MG63 (cell line): ENCODE measurements around the gene APIP. TPM values are rescaled to one million over a fixed set of nuclear protein-coding genes. Genes with fewer than 3 reads are reported as not detected.
"Not testable (repeated sequence)": the region's sequence is repeated elsewhere in the genome, so short reads cannot be mapped to it uniquely, and the experiment has no call there.

Experiments
- DNase-seq: peaks from one replicate; pipeline ENCODE4 v3.0.0-alpha.2; 2020
- H3K27me3 ChIP-seq: fragments of 250-450 bp; sonication (Bioruptor Pico); 2 replicates; pipeline ENCODE4 v1.5.1; 2020; ENCODE audit warnings: mild to moderate bottlenecking, moderate library complexity
- H3K36me3 ChIP-seq: fragments of 250-450 bp; sonication (Bioruptor Pico); 2 replicates; pipeline ENCODE4 v1.5.1; 2020; ENCODE audit warnings: mild to moderate bottlenecking, moderate library complexity
- H3K4me3 ChIP-seq: fragments of 250-450 bp; sonication (Bioruptor Pico); 2 replicates; pipeline ENCODE4 v1.5.1; 2020; ENCODE audit warnings: mild to moderate bottlenecking, moderate library complexity
- H3K9me3 ChIP-seq: fragments of 250-450 bp; sonication (Bioruptor Pico); 2 replicates; pipeline ENCODE4 v1.5.1; 2020; ENCODE audit warnings: mild to moderate bottlenecking, moderate library complexity
- total RNA-seq: library from RNA; depleted of rRNA; stranded (reverse); fragments of >200 nt; shearing (Covaris generic); gene quantifications from 2 replicates; pipeline ENCODE4 v1.2.3, GENCODE V29; 2014; ENCODE audit warnings: low replicate concordance

The APIP gene
- total RNA-seq, 1 experiment from 2014 or later = 84.2 TPM

DNA sequence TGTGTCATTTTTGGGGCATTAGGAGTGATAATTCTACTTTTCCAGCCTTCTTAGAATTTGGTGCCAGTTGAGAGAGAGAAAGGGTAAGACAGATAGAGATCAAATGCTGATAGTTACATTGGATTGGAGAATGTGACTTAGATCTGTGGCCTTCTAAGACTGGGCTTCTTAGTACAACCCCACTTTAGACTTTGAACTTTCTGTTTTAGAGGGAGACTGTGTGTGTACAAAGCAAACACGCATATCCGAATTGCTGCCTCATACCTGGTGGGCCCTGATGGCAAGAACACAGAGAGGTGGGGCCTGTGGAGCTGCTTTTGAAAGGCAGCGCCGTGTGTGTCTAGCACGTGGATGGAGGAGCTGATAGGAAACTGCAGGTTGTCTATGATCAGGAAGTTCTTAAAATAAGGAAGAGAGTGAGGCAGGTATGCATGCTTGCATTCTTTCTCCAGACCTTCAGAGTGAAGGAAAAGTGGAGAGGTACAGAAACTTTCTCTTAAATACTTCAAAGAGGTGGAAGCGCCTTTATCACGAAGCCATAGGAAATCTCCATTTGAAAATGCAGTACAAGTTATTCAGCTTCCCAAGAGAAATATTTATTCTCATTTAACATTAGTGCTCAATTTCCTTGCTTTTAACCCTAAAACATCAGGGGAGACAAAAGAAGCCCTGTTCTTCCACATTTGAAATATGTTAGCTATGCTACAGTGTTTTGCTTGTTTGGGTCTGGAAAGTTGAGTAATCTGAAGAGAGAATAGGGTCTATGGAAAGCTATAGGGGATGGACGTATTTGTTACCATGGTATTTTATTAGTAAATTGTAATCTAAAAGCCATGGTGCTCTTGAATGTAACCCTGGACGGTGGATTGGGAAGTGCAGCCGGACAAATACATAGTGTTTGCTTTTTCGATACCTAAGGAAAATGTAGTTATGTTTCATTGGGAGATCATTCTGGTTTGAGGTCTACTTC, 13.9 kb upstream of the APIP start:
- DNase-seq = no peak
- Histone ChIP-seq H3K36me3 (peaks cover 62% of the 10 kb centered on the region), H3K4me3 (no peak overlapping the region), H3K27me3 (no peaks in the 10 kb centered on the region), H3K9me3 (no peaks in the 10 kb centered on the region)

GRCh38 chr11:34928960-34929680, 12.9 kb upstream of the APIP start:
- peaks cover 57% of the 10 kb centered on the region for H3K36me3 ChIP-seq
- no peak overlapping the region for H3K4me3 ChIP-seq
- DNase-seq = no peak
- H3K9me3 ChIP-seq = no peaks in the 10 kb centered on the region
- no peaks in the 10 kb centered on the region for H3K27me3 ChIP-seq

DNA sequence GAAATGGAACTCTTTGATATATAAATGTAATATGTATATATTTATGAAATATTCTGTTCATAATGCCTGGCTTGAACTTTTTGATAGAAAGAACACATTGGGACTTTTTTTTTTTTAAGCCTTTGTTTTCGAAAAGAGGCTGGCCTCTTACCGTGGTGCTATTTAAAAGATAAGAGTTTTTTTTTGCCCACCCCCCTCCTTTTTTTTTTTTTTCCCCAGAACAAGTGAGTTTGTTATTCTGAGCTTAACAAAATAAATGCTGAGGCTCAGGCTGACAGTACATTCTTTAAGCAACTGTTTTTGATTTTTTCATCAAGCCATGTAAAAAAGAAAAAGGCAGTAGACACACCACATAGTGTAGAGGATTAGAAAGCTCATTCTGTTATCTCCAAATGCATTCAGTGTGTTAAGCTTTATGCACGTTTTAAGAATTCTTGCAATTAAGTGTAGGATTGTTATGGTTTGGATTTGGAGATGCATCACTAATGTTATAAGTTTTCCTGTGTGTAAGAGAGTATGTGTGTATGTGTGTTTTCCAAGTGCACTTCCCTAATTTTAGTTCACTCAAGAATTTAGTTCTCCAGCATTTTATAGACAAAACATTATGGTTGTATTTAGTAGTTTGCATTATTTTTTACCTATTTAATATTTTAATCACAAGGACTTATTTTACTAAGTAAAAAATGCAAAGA, 12.2 kb upstream of the APIP start:
- Histone ChIP-seq H3K27me3 (no peaks in the 10 kb centered on the region), H3K4me3 (no peak overlapping the region), H3K9me3 (no peaks in the 10 kb centered on the region), H3K36me3 (peaks cover 54% of the 10 kb centered on the region)
- no peak for DNase-seq

- no peak overlapping the region for H3K4me3 ChIP-seq
- DNase-seq = no peak
- peaks cover 52% of the 10 kb centered on the region for H3K36me3 ChIP-seq
- H3K9me3 ChIP-seq = 0 out of 2 replicates have a peak, but pooled peaks cover 4% of the 10 kb centered on the region
- no peaks in the 10 kb centered on the region for H3K27me3 ChIP-seq
These were observed 10.6 kb upstream of the APIP start for GRCh38 chr11:34926831-34927132.

GRCh38 chr11:34926101-34926830, 10.1 kb upstream of the APIP start:
- Histone ChIP-seq H3K4me3 (no peak overlapping the region), H3K9me3 (0 out of 2 replicates have a peak, but pooled peaks cover 4% of the 10 kb centered on the region), H3K36me3 (peaks cover 54% of the 10 kb centered on the region), H3K27me3 (no peaks in the 10 kb centered on the region)
- no peak for DNase-seq

- Histone ChIP-seq H3K27me3 (no peaks in the 10 kb centered on the region), H3K9me3 (0 out of 2 replicates have a peak, but pooled peaks cover 4% of the 10 kb centered on the region), H3K4me3 (no peak overlapping the region), H3K36me3 (peaks cover 59% of the 10 kb centered on the region)
- DNase-seq = no peak
These were observed 8.5 kb upstream of the APIP start for GRCh38 chr11:34924714-34925113.

- Histone ChIP-seq H3K4me3 (no peak overlapping the region), H3K27me3 (no peaks in the 10 kb centered on the region), H3K9me3 (0 out of 2 replicates have a peak, but pooled peaks cover 4% of the 10 kb centered on the region), H3K36me3 (peaks cover 64% of the 10 kb centered on the region)
- no peak for DNase-seq
These were observed 5.0 kb upstream of the APIP start for GRCh38 chr11:34921156-34921555.

DNA sequence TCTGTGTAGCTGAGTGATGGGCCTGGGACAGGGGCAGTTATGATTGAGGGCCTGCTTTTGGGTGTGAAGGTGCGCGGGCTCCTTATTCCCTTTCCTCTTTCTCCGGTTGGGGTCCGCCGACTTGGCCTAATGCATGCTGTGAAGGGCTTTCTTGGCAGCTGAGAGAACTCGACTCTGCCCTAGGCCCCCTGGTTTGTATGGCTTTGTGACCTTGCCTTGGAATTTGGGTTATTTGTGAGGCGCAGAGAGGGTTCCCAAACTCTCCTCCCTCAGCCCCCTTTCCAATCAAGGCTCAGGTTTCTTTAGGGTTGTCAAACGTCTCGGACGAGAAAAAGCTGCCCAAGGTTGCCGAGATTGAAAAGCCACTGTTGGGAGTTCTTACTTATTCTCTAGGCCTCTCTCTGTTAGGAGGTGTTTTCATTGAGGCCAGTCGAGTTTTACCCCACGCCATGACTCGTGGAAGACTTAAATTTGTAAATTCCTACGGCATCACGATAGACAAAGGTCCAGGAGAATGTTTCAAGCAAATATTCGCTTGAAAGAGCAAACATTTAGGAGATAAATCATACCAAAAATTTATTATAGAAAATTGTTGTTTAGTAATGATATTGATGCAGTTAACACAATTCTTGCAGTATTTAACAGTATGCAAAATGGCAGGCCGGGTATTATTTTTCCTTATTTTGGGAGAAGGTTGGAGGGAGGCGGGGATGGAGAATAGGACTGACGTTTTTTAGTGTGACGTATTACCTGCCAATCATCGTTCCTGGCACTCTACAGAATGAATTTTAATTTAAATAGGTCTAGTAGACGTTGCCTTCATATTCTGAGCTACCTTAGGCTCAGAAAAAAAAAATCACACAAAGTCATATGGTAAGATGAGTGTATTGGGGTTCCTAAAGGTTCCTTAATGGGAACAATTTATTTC, 928 bp upstream of the APIP start:
- Histone ChIP-seq H3K4me3 (peak overlapping the region; percentile 99), H3K9me3 (peaks cover 3% of the 10 kb centered on the region; the same call in 1 of the 2 replicates), H3K36me3 (peaks cover 65% of the 10 kb centered on the region), H3K27me3 (no peaks in the 10 kb centered on the region)
- DNase-seq = no peak

GRCh38 chr11:34915136-34916014, 804 bp downstream of the APIP start:
- peaks cover 60% of the 10 kb centered on the region for H3K36me3 ChIP-seq
- no peaks in the 10 kb centered on the region for H3K27me3 ChIP-seq
- peaks cover 3% of the 10 kb centered on the region; the same call in 1 of the 2 replicates for H3K9me3 ChIP-seq
- peak overlapping the region; percentile 99 for H3K4me3 ChIP-seq
- no peak for DNase-seq

DNA sequence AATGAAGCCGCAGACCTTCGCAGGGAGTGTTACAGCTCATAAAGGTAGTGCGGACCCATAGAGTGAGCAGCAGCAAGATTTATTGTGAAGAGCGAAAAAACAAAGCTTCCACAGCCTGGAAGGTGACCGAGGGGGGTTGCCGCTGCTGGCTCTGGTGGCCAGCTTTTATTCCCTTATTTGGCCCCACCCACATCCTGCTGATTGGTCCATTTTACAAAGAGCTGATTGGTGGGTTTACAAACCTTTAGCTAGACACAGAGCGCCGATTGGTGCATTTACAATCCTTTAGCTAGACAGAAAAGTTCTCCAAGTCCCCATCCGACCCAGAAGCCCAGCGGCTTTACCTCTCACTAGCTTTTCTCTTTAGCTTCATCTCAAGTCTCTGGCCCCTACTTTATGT, 2.6 kb downstream of the APIP start:
- DNase-seq, H3K4me3 ChIP-seq, H3K27me3 ChIP-seq, H3K9me3 ChIP-seq: not testable (repeated sequence)
- peaks cover 59% of the 10 kb centered on the region for H3K36me3 ChIP-seq

GRCh38 chr11:34911676-34912075, 4.5 kb downstream of the APIP start:
- Histone ChIP-seq H3K4me3 (no peak overlapping the region), H3K27me3 (no peaks in the 10 kb centered on the region), H3K9me3 (peaks cover 3% of the 10 kb centered on the region; the same call in 1 of the 2 replicates), H3K36me3 (peaks cover 63% of the 10 kb centered on the region)
- DNase-seq = no peak

GRCh38 chr11:34910817-34911216, 5.4 kb downstream of the APIP start:
- no peak for DNase-seq
- H3K27me3 ChIP-seq = no peaks in the 10 kb centered on the region
- H3K4me3 ChIP-seq = no peak overlapping the region
- peaks cover 3% of the 10 kb centered on the region; the same call in 1 of the 2 replicates for H3K9me3 ChIP-seq
- peaks cover 67% of the 10 kb centered on the region for H3K36me3 ChIP-seq

- DNase-seq = no peak
- Histone ChIP-seq H3K27me3 (no peaks in the 10 kb centered on the region), H3K4me3 (no peak overlapping the region), H3K9me3 (peaks cover 3% of the 10 kb centered on the region; the same call in 1 of the 2 replicates), H3K36me3 (peaks cover 71% of the 10 kb centered on the region)
These were observed 6.2 kb downstream of the APIP start for GRCh38 chr11:34909955-34910354.

DNA sequence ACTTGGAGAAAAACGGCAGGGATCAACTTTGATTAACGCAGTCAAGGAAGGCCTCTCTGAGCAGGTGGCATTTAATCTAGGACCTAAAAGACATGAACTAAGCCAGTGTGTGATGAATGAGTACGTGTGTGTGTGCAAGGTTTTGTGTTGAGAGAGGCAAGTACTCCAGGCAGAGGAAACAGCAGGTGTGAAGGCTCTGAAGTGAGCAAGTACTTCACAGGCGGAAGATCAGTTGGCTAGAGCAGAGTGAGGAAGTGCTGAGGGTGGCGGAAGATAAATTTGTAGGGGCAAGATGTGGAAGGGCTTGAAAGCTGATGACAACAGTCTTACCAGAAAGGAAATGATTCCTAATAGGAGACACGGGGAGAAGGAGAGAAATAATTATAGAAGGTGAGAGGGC, 6.8 kb downstream of the APIP start:
- Histone ChIP-seq H3K27me3 (no peaks in the 10 kb centered on the region), H3K36me3 (peaks cover 69% of the 10 kb centered on the region), H3K4me3 (no peak overlapping the region), H3K9me3 (peaks cover 3% of the 10 kb centered on the region; the same call in 1 of the 2 replicates)
- no peak for DNase-seq
